RCC 7860 (cell line): ENCODE measurements around the gene AP5B1.
"Not testable (repeated sequence)": the region's sequence is repeated elsewhere in the genome, so short reads cannot be mapped to it uniquely, and the experiment has no call there.

Source experiments
- DNase-seq: peaks from one replicate; pipeline ENCODE4 v3.0.0-alpha.2; 2015; ENCODE audit warnings: low spot score
- FAIRE-seq: peaks from 2 replicates; lab custom pipeline; 2012; peaks lifted over from hg19 to GRCh38; lab: Jason Lieb, UNC

Gene AP5B1

DNA sequence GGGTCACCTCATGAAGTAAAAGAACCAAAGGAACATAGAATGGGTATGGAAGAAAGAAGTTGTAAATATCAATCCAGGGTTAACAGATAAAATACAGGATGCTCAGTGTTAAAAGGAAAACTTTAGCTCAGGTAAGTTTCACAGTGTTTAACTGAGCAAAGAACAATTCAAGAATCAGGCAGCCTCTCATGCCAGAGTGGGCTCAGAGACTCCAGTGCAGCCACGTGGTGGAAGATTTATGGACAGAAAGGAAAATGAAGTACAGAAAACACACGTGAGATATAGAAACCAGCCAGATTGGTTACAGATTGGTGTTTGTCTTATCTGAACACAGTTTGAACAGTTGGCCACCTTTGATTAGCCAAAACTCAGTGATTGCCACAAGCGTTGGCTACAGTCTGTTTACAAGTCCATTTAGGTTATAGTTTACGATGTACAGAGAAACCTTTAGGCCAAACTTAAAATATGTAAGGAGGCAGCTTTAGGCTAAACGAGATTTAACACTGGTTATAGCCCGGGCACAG, 9.1 kb downstream of the AP5B1 start:
- FAIRE-seq: no peak
- DNase-seq: no peak

DNA sequence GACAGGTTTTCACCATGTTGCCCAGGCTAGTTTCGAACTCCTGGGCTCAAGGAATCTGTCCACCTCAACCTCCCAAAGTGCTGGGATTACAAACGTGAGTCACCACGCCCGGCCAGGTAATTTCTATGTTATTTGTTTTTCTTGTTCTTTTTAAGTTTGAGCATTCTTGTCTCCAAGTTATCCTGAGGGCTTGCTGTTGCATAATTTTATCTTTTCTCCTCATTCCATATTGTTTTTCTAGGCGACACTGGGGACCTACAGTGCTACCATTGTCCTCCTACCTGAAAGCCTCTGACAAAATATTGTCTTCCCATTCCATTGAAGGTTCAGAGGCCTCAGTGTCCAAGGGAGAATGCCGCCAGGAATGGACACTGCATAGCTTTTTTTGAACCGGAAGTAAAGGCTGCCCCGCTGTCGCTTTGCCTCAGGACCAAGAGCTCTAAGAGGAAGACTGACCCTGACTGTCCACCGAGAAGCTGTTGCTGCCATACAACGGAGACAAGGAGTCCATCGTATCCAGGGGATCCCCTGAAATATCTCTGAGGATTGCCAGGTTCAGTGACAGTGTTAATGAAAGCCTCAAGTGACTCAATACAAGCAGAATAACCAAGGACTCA, 9.7 kb downstream of the AP5B1 start:
- FAIRE-seq: no peak
- DNase-seq: no peak

DNA sequence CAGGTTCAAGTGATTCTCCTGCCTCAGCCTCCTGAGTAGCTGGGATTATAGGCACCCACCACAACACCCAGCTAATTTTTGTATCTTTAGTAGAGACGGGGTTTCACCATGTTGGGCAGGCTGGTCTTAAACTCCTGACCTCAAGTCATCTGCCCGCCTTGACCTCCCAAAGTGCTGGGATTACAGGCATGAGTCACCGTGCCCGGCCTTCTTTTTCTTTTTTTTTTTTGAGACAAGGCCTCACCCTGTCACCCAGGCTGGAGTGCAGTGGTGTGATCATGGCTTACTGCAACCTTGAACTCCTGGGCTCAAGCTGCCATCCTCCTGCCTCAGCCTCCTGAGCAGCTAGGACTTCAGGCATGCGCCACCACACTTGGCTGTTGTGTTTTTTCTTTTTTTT, 13.0 kb downstream of the AP5B1 start:
- not testable (repeated sequence) for FAIRE-seq

DNA sequence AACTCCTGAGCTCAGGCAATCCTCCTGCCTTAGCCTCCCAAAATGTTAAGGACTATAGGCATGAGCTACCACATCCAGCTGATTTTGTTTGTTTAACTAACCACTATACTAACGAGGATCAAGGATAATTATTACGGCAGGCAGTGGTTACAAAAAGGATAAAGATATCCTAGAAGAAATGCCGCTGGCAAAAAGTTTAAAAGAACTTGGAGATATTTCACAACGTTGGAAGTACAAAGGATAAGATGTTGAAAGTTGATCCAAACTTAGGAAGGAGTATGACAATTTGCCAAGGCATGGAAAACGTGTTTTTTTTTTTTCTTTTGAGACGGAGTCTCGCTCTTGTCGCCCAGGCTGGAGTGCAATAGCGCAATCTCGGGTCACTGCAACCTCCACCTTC, 13.4 kb downstream of the AP5B1 start:
- no peak for DNase-seq
- no peak for FAIRE-seq

More for the DNA sequence above, 13.0 kb downstream of the AP5B1 start:
- DNase-seq: not testable (repeated sequence)

DNA sequence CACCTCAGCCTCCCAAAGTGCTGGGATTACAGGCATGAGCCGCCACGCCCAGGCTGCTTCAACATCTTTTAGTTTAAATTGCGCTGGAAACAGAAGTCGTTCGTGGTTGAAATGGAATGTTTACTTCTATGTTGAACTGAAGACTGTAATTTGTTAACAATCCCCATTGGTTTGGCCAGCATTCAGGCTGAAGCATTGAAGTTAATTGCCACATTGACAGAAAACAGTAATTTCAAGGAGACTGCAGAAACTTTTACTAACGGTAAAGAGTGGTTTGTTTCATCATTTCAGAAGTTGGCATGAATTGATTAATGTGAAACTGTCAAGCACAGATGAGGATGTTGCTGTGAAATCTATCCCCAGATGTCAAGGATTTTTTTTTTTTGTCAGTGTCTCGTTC, 14.2 kb downstream of the AP5B1 start:
- DNase-seq (no peak), FAIRE-seq (no peak)

DNA sequence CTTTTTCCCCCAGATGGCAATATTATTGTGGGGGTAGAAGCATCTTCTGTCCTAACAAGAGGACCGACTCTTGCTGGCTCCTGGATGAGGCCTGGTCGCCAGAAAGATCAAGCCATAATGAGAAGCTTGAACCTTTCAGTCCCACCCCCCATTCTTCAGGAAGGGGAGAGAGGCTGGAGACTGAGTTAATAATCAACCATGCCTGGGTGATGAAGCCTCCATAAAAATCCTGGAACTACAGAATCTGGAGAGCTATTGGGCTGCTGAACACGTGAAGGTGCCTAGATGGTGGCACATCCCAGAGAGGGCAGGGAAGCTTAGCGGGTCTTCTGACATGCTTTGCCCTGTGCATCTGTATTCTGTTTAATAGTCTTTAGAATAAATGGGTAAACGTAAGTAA, 16.3 kb downstream of the AP5B1 start:
- DNase-seq: no peak
- FAIRE-seq: no peak

- DNase-seq, FAIRE-seq: not testable (repeated sequence)
These were observed 18.0 kb downstream of the AP5B1 start for GRCh38 chr11:65762816-65763215.

- not testable (repeated sequence) for DNase-seq, FAIRE-seq
These were observed 18.6 kb downstream of the AP5B1 start for GRCh38 chr11:65762169-65762568.

GRCh38 chr11:65745049-65745448, 35.7 kb downstream of the AP5B1 start:
- no peak for FAIRE-seq
- DNase-seq: no peak

DNA sequence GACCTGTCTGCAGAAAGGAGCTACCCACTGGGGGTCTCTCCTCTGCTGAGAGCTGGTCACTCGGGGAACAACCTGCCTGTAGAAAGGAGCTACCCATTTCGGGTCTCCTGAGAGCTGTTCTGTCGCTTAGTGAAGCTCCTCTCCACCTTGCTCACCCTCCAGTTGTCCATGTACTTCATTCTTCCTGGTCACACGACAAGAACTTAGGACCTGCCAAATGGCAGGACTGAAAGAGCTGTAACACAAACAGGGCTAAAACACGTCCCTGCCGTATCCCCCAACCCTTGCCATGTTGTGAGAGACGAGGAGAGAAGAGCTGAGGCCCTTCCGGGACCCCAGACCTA, 36.1 kb downstream of the AP5B1 start:
- FAIRE-seq (no peak), DNase-seq (no peak)

DNA sequence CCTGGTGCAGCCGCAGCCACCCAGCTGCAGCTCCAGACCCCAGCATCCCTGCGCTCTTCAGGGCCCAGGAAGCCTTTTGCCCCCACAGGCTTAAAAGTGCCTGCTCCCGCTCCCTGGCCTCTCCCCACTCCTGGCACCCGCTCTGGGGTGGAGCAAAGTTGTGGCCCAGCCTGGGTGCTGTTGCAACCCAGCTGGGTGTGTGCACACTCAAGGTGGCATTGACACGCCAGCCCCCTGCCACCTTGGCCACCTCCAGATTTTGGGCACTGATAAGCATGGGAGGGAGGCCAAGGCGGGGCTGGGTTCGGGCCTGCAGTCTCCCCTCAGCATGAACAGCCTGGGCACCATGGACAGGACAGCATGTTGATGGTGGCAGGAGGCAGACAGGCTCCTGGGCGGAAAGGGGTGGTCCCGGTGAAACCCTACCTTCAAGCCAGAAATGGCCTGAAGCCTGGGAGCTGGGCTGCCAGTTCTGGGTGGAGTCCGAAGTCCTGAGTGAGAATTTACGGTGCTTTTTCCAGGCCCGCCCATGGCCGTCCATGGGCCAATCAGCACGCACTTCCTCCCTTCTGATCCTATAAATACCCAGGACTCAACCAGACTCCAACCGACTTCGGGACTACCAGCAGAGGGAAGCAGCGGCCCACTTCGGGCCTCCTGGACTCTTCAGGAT, 36.6 kb downstream of the AP5B1 start:
- FAIRE-seq: no peak
- DNase-seq: peak; percentile 4

DNA sequence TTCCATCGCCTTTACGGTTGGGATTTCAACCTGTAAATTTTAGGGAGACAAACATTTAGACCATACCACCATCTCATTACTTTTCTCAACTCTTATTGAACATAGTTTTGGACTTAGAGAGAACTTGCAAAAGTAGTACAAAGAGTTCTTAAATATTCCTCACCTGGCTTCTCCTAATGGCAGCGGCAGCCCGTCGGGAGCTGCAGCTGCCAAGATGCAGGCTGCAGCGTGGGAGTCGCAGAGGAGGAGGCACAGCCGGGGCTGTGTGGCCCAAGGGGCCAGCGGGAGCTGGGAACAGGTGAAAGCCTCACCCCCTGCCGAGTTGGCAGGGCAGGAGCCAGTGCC, 37.1 kb downstream of the AP5B1 start:
- FAIRE-seq (no peak), DNase-seq (no peak)

GRCh38 chr11:65742353-65742752, 38.4 kb downstream of the AP5B1 start:
- DNase-seq: no peak
- FAIRE-seq: no peak

- FAIRE-seq (no peak), DNase-seq (no peak)
These were observed 39.6 kb downstream of the AP5B1 start for GRCh38 chr11:65741185-65741584.

- DNase-seq (no peak), FAIRE-seq (no peak)
These were observed 41.8 kb downstream of the AP5B1 start for GRCh38 chr11:65739022-65739421.

- DNase-seq (no peak), FAIRE-seq (no peak)
These were observed 44.0 kb downstream of the AP5B1 start for GRCh38 chr11:65736810-65737209.

GRCh38 chr11:65735111-65735510, 45.7 kb downstream of the AP5B1 start:
- not testable (repeated sequence) for DNase-seq, FAIRE-seq

GRCh38 chr11:65730461-65730860, 50.3 kb downstream of the AP5B1 start:
- FAIRE-seq (no peak), DNase-seq (no peak)

DNA sequence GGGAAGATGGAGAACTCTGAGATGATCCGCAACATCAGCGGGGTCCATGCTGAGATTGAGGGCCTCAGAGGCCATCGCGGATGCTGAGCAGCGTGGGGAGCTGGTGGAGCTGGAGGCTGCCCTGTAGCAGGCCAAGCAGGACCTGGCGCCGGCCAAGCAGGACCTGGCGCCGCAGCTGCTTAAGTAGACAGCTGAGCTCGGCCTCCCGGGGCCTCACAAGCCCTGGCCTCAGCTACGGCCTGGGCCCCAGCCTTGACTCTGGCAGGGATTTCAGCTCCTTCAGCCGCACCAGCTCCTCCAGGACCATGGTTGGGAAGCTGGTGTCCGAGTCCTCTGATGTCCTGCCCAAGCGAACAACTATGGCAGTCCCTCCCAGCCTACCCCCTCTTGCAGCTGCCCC, 52.9 kb downstream of the AP5B1 start:
- DNase-seq: no peak
- no peak for FAIRE-seq

- FAIRE-seq (no peak), DNase-seq (no peak)
These were observed 54.1 kb downstream of the AP5B1 start for GRCh38 chr11:65726660-65727059.
